ENCODE results near the gene AMPD1. TPM values are rescaled to one million over a fixed set of nuclear protein-coding genes. Genes with fewer than 3 reads are reported as not detected.

The AMPD1 gene
- total RNA-seq, 1 donor from 2014 or later: not detected

GRCh38 chr1:114700036-114700600 is 4.8 kb upstream of the AMPD1 start:
- DNase-seq (ENCODE audit: low spot score): no peak

GRCh38 chr1:114696810-114697209 is 1.5 kb upstream of the AMPD1 start:
- no peak for DNase-seq (ENCODE audit: low spot score)

- DNase-seq (ENCODE audit: low spot score): no peak
Observed at GRCh38 chr1:114694540-114695310, 621 bp downstream of the AMPD1 start.

GRCh38 chr1:114692947-114693346 is 2.4 kb downstream of the AMPD1 start:
- no peak for DNase-seq (ENCODE audit: low spot score)

GRCh38 chr1:114691061-114691460 is 4.3 kb downstream of the AMPD1 start:
- no peak for DNase-seq (ENCODE audit: low spot score)

GRCh38 chr1:114690148-114690547 is 5.2 kb downstream of the AMPD1 start:
- no peak for DNase-seq (ENCODE audit: low spot score)

- DNase-seq (ENCODE audit: low spot score): no peak
Observed at GRCh38 chr1:114688526-114688925, 6.8 kb downstream of the AMPD1 start.

- DNase-seq (ENCODE audit: low spot score): no peak
Observed at GRCh38 chr1:114685851-114686250, 9.5 kb downstream of the AMPD1 start.

- no peak for DNase-seq (ENCODE audit: low spot score)
Observed at GRCh38 chr1:114677691-114678090, 17.7 kb downstream of the AMPD1 start.

- no peak for DNase-seq (ENCODE audit: low spot score)
Observed at GRCh38 chr1:114676115-114676514, 19.2 kb downstream of the AMPD1 start.

- DNase-seq (ENCODE audit: low spot score): no peak
Observed at GRCh38 chr1:114671939-114672275, 23.4 kb downstream of the AMPD1 start.

GRCh38 chr1:114671011-114671938 is 24.1 kb downstream of the AMPD1 start:
- DNase-seq (ENCODE audit: low spot score): no peak

GRCh38 chr1:114670083-114671010 is 25.0 kb downstream of the AMPD1 start:
- peak; percentile 97 for DNase-seq (ENCODE audit: low spot score)

GRCh38 chr1:114669562-114670082 is 25.7 kb downstream of the AMPD1 start, which contains the start of gene DENND2C:
Gene DENND2C, minus strand, starts transcription at chr1:114670049. Its CDS starts 44,065 bp downstream, at chr1:114625984.
- no peak for DNase-seq (ENCODE audit: low spot score)

- no peak for DNase-seq (ENCODE audit: low spot score)
Observed at GRCh38 chr1:114668784-114669561, 26.4 kb downstream of the AMPD1 start.

- no peak for DNase-seq (ENCODE audit: low spot score)
Observed at GRCh38 chr1:114668373-114668772, 27.0 kb downstream of the AMPD1 start.

GRCh38 chr1:114666954-114667353 is 28.4 kb downstream of the AMPD1 start:
- no peak for DNase-seq (ENCODE audit: low spot score)

- no peak for DNase-seq (ENCODE audit: low spot score)
Observed at GRCh38 chr1:114660238-114660637, 35.1 kb downstream of the AMPD1 start.

GRCh38 chr1:114651893-114652292 is 43.5 kb downstream of the AMPD1 start:
- DNase-seq (ENCODE audit: low spot score): no peak

- no peak for DNase-seq (ENCODE audit: low spot score)
Observed at GRCh38 chr1:114648503-114648902, 46.8 kb downstream of the AMPD1 start.

All from mesenteric fat pad (tissue), 1 donor.